Cardiac muscle cell (in vitro differentiated cells and primary cell): ENCODE data around the gene NCAM2. TPM values are rescaled to one million over a fixed set of nuclear protein-coding genes. Genes with fewer than 3 reads are reported as not detected.
A peak's percentile ranks its signal among the peaks of the same experiment; 100 is the strongest.

Experiments
- DNase-seq, 2 donors: peaks; one replicate each; pipeline versions ENCODE4 v3.0.0 to v3.0.0-alpha.2; 2010 to 2017; ENCODE audit warnings: low read depth in 1 of 2, low spot score in 1 of 2
- H3K27ac ChIP-seq: fragments of 200-600 bp; sonication (generic); 2 replicates; pipeline ENCODE4 v1.5.1; 2016
- H3K27me3 ChIP-seq: fragments of 200-600 bp; sonication (generic); 2 replicates; pipeline ENCODE4 v1.6.0; 2016; ENCODE audit warnings: control low read depth
- H3K36me3 ChIP-seq: fragments of 200-600 bp; sonication (generic); 2 replicates; pipeline ENCODE4 v1.5.1; 2016; ENCODE audit warnings: control low read depth
- H3K4me1 ChIP-seq: fragments of 200-600 bp; sonication (generic); 2 replicates; pipeline ENCODE4 v1.8.1; 2017; ENCODE audit warnings: low read depth, mild to moderate bottlenecking, mixed run types
- H3K4me3 ChIP-seq: fragments of 200-600 bp; sonication (generic); 2 replicates; pipeline ENCODE4 v1.5.1; 2016; ENCODE audit warnings: mild to moderate bottlenecking
- H3K9me3 ChIP-seq: fragments of 200-600 bp; sonication (generic); 2 replicates; pipeline ENCODE4 v1.5.1; 2017; ENCODE audit warnings: low read depth, mild to moderate bottlenecking, control low read depth
- CTCF ChIP-seq: IDR thresholded peaks from 2 replicates; pipeline ENCODE4 v1.5.1; 2012; ENCODE audit warnings: low read depth, mild to moderate bottlenecking, low read length
- polyA plus RNA-seq: library from polyadenylated mRNA; unstranded; fragments of >200 nt; fragmentation: Nextera tagmentation; extraction: Ambion mirVana; gene quantifications from 2 replicates; pipeline ENCODE4 v1.2.1, GENCODE V29; 2016
- total RNA-seq: library from RNA; depleted of rRNA; stranded (reverse); fragments of >200 nt; gene quantifications from 2 replicates; pipeline ENCODE4 v1.2.3, GENCODE V29; 2016

NCAM2 gene
- total and polyA plus RNA-seq, 2 experiments from 2014 or later = 0.45 to 2.6 TPM

- no peak overlapping the region for H3K27ac ChIP-seq
- no peaks in the 10 kb centered on the region for H3K9me3 ChIP-seq
- H3K4me1 ChIP-seq = no peaks in the 10 kb centered on the region
- H3K36me3 ChIP-seq = no peaks in the 10 kb centered on the region
- DNase-seq = no peak
- TF ChIP-seq CTCF = no peak
- H3K27me3 ChIP-seq = no peaks in the 10 kb centered on the region
- no peak overlapping the region for H3K4me3 ChIP-seq
Measured at GRCh38 chr21:21064353-21064752, 66.1 kb downstream of the NCAM2 start.

GRCh38 chr21:21067375-21067774 is 69.2 kb downstream of the NCAM2 start:
- no peak for DNase-seq
- TF ChIP-seq CTCF = no peak
- Histone ChIP-seq H3K27ac (no peak overlapping the region), H3K4me3 (no peak overlapping the region), H3K4me1 (no peaks in the 10 kb centered on the region), H3K27me3 (no peaks in the 10 kb centered on the region), H3K9me3 (no peaks in the 10 kb centered on the region), H3K36me3 (no peaks in the 10 kb centered on the region)

- Histone ChIP-seq H3K27me3 (no peaks in the 10 kb centered on the region), H3K36me3 (no peaks in the 10 kb centered on the region), H3K4me1 (no peaks in the 10 kb centered on the region), H3K9me3 (no peaks in the 10 kb centered on the region), H3K27ac (no peak overlapping the region), H3K4me3 (no peak overlapping the region)
- DNase-seq = no peak
- TF ChIP-seq CTCF = no peak
Measured at GRCh38 chr21:21074305-21074704, 76.1 kb downstream of the NCAM2 start.

- Histone ChIP-seq H3K27ac (no peak overlapping the region), H3K27me3 (no peaks in the 10 kb centered on the region), H3K4me1 (no peaks in the 10 kb centered on the region)
Measured at GRCh38 chr21:21076051-21076450, 77.8 kb downstream of the NCAM2 start.

GRCh38 chr21:21076491-21076890 is 78.3 kb downstream of the NCAM2 start:
- TF ChIP-seq CTCF = no peak
- no peaks in the 10 kb centered on the region for H3K27me3 ChIP-seq

More at GRCh38 chr21:21076051-21076450, 77.8 kb downstream of the NCAM2 start:
- no peak overlapping the region for H3K4me3 ChIP-seq
- H3K36me3 ChIP-seq = no peaks in the 10 kb centered on the region
- DNase-seq = no peak
- H3K9me3 ChIP-seq = no peaks in the 10 kb centered on the region
- TF ChIP-seq CTCF = no peak

GRCh38 chr21:21079646-21080045 is 81.4 kb downstream of the NCAM2 start:
- no peak overlapping the region for H3K27ac ChIP-seq
- no peaks in the 10 kb centered on the region for H3K36me3 ChIP-seq
- no peaks in the 10 kb centered on the region for H3K4me1 ChIP-seq
- TF ChIP-seq CTCF = no peak
- no peak for DNase-seq
- no peaks in the 10 kb centered on the region for H3K27me3 ChIP-seq
- H3K4me3 ChIP-seq = no peak overlapping the region
- H3K9me3 ChIP-seq = no peaks in the 10 kb centered on the region

More at GRCh38 chr21:21076491-21076890, 78.3 kb downstream of the NCAM2 start:
- DNase-seq = peak in 1 of 2 donors; percentile 41
- no peaks in the 10 kb centered on the region for H3K4me1 ChIP-seq
- H3K9me3 ChIP-seq = no peaks in the 10 kb centered on the region
- no peak overlapping the region for H3K4me3 ChIP-seq
- H3K36me3 ChIP-seq = no peaks in the 10 kb centered on the region
- no peak overlapping the region for H3K27ac ChIP-seq
